Loucy (cell line): ENCODE measurements around the gene TNFSF4.

Experiments
- CTCF ChIP-seq: fragments of 200-600 bp; sonication (generic); conservative IDR thresholded peaks from 2 replicates; pipeline ENCODE4 v1.5.1; 2014; ENCODE audit warnings: mild to moderate bottlenecking, antibody characterized with exemption, low read length
- EZH2phosphoT487 ChIP-seq: fragments of 200-600 bp; IDR thresholded peaks from 2 replicates; pipeline ENCODE4 v1.6.1; 2018; ENCODE audit warnings: antibody characterized with exemption, mild to moderate bottlenecking, moderate library complexity, borderline replicate concordance

DNA sequence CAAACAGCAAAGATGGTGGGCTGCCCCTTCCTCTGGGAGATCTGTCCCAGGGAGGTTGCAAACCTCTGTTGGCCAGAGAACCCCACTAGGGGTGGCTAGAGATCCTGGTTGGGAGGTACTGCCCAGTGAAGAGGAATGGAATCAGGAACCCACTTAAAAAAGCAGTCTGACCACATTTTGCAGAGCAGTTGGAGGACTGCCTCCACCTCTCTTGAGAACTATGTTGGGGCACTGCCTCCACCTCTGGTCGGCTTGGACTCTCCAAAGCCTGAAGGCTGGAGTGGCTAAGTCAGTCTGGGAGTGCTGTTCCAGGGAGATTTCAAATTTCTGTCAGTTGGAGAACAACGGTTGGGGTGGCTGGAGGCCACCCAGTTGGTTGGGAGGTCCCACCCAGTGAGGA lies 58.6 kb downstream of the TNFSF4 start:
- TF ChIP-seq CTCF (no peak), EZH2phosphoT487 (no peak)
